K562 (cell line): Measurements from ENCODE around the gene PAIP2. TPM values are rescaled to one million over a fixed set of nuclear protein-coding genes. Genes with fewer than 3 reads are reported as not detected.

Experiments
- CBFA2T3 ChIP-seq: fragments of 450-650 bp; IDR thresholded peaks from 2 replicates; pipeline ENCODE4 v1.6.1; 2017
- ESRRA ChIP-seq: fragments of 450-650 bp; IDR thresholded peaks from 2 replicates; pipeline ENCODE4 v1.6.1; 2014; ENCODE audit warnings: low read depth, mild to moderate bottlenecking, moderate library complexity, borderline replicate concordance
- JUND ChIP-seq, 2 experiments: IDR thresholded peaks; 2 replicates in 1 of 2; 3 replicates in 1 of 2; pipeline ENCODE4 v1.6.1; 2011; ENCODE audit warnings: borderline replicate concordance in 2 of 2, low read depth in 2 of 2, low read length in 2 of 2, improper control_type of control experiment in 1 of 2, missing biosample characterization in 1 of 2, missing genetic modification characterization in 1 of 2, missing genetic modification reagents in 1 of 2
- KLF16 ChIP-seq: IDR thresholded peaks from 2 replicates; pipeline ENCODE4 v1.6.1; 2016; ENCODE audit warnings: antibody characterized with exemption
- MAFK ChIP-seq: IDR thresholded peaks from 2 replicates; pipeline ENCODE4 v1.6.1; 2011; ENCODE audit warnings: low read length, improper control_type of control experiment
- SRSF7 ChIP-seq: fragments of 200-400 bp; formaldehyde crosslinking; optimal IDR thresholded peaks from 2 replicates; pipeline ENCODE3; 2017; ENCODE audit warnings: mild to moderate bottlenecking, low read depth, low read length
- ZC3H8 ChIP-seq: fragments of 450-650 bp; IDR thresholded peaks from 2 replicates; pipeline ENCODE4 v1.6.1; 2017
- ZNF253 ChIP-seq: fragments of 250-450 bp; sonication (Bioruptor Pico); conservative IDR thresholded peaks from 2 replicates; pipeline ENCODE4 v1.6.1; 2021; ENCODE audit warnings: mild to moderate bottlenecking
- polyA plus RNA-seq, 8 experiments: library from polyadenylated mRNA; depleted of rRNA in 4 of 8; stranded (reverse) in 5 of 8; unstranded in 3 of 8; fragments of >200 nt; fragmentation: Nextera tagmentation in 2 of 8; fragmentation: Illumina TruSeq in 1 of 8; extraction: Ambion mirVana in 2 of 8; extraction: Trizol in 1 of 8; gene quantifications; 2 replicates each; pipeline versions ENCODE4 v1.2.1 to v1.2.3, GENCODE V29; 2011 to 2014; ENCODE audit warnings: inconsistent platforms in 1 of 8, missing spikeins in 1 of 8
- total RNA-seq, 7 experiments: library from RNA; depleted of rRNA in 6 of 7; stranded (reverse); fragments of >200 nt in 6 of 7; fragmentation: Illumina TruSeq in 2 of 7; extraction: Trizol in 2 of 7; gene quantifications; 2 replicates each; pipeline versions ENCODE4 v1.2.1 to v1.2.3, GENCODE V29; 2011 to 2021; ENCODE audit warnings: low replicate concordance in 1 of 7
- TF ChIP-seq, protein P1 (sequence below): sonication (generic); formaldehyde crosslinking; IDR thresholded peaks from 2 replicates; pipeline ENCODE4 v1.8.0; 2023; ENCODE audit warnings: mild to moderate bottlenecking, missing genetic modification reagents
- TF ChIP-seq, protein P2 (sequence below): sonication (generic); formaldehyde crosslinking; IDR thresholded peaks from 2 replicates; pipeline ENCODE4 v1.8.0; 2022; ENCODE audit warnings: mild to moderate bottlenecking, missing genetic modification reagents
- TF ChIP-seq, protein P3 (sequence below): sonication (generic); formaldehyde crosslinking; IDR thresholded peaks from 2 replicates; pipeline ENCODE4 v1.8.1; 2023; ENCODE audit warnings: mild to moderate bottlenecking, missing genetic modification reagents
- TF ChIP-seq, protein P4 (sequence below): fragments of 250-450 bp; sonication (Bioruptor Pico); IDR thresholded peaks from 2 replicates; pipeline ENCODE4 v1.8.0; 2022; ENCODE audit warnings: moderate library complexity, mild to moderate bottlenecking, inconsistent platforms
- TF ChIP-seq, protein P5 (sequence below): fragments of 450-650 bp; formaldehyde crosslinking; IDR thresholded peaks from 2 replicates; pipeline ENCODE4 v1.4.0; 2022; ENCODE audit warnings: missing genetic modification characterization
- TF ChIP-seq, protein P6 (sequence below): sonication (generic); formaldehyde crosslinking; IDR thresholded peaks from 2 replicates; pipeline ENCODE4 v1.8.1; 2023; ENCODE audit warnings: mild to moderate bottlenecking, missing genetic modification reagents

PAIP2 gene
- total and polyA plus RNA-seq, 9 of the 15 experiments (the other 6 are each of a cell fraction or from before 2014, with no cell fraction given), result 78.3 to 187 (median 128) TPM

DNA sequence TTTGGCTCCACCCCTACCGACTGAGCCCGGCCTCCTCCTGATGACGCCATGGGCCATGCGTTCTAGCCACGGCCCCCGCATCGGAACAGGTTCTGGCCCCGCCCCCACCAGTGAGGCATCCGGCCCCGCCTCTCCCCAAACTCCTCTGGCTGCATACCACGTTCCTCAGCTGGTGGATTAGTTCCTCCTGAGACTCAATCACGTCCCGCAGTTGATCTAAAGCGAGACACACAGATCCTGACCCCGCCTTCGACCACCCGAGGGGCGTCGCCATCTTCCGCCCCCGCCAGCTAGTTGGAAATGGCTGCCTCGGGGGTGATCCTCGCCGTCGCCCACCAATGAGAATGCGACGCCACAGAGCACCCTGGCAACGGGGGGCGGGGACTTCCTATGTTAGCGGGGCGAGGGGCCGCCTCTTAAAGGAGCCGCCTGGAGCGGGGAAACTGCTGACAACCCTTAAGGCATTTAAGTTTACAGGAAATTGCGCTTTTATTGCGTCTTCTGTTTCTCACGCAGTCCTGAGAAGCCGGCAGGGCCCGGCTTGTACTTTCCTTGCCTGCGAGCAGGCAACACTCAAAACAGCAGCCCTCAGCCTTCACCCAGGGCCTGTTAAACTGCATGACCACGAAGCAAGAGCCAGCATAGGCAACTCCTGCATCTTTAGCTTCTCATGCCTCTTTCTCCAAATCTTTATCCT lies 62.3 kb downstream of the PAIP2 start, which contains the start of gene SPATA24 (continued):
- TF ChIP-seq, protein P1, sequence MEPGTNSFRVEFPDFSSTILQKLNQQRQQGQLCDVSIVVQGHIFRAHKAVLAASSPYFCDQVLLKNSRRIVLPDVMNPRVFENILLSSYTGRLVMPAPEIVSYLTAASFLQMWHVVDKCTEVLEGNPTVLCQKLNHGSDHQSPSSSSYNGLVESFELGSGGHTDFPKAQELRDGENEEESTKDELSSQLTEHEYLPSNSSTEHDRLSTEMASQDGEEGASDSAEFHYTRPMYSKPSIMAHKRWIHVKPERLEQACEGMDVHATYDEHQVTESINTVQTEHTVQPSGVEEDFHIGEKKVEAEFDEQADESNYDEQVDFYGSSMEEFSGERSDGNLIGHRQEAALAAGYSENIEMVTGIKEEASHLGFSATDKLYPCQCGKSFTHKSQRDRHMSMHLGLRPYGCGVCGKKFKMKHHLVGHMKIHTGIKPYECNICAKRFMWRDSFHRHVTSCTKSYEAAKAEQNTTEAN (CRISPR knock-in tag), result peak; percentile 46; the same call in 1 of the 2 replicates
- TF ChIP-seq, protein P2, sequence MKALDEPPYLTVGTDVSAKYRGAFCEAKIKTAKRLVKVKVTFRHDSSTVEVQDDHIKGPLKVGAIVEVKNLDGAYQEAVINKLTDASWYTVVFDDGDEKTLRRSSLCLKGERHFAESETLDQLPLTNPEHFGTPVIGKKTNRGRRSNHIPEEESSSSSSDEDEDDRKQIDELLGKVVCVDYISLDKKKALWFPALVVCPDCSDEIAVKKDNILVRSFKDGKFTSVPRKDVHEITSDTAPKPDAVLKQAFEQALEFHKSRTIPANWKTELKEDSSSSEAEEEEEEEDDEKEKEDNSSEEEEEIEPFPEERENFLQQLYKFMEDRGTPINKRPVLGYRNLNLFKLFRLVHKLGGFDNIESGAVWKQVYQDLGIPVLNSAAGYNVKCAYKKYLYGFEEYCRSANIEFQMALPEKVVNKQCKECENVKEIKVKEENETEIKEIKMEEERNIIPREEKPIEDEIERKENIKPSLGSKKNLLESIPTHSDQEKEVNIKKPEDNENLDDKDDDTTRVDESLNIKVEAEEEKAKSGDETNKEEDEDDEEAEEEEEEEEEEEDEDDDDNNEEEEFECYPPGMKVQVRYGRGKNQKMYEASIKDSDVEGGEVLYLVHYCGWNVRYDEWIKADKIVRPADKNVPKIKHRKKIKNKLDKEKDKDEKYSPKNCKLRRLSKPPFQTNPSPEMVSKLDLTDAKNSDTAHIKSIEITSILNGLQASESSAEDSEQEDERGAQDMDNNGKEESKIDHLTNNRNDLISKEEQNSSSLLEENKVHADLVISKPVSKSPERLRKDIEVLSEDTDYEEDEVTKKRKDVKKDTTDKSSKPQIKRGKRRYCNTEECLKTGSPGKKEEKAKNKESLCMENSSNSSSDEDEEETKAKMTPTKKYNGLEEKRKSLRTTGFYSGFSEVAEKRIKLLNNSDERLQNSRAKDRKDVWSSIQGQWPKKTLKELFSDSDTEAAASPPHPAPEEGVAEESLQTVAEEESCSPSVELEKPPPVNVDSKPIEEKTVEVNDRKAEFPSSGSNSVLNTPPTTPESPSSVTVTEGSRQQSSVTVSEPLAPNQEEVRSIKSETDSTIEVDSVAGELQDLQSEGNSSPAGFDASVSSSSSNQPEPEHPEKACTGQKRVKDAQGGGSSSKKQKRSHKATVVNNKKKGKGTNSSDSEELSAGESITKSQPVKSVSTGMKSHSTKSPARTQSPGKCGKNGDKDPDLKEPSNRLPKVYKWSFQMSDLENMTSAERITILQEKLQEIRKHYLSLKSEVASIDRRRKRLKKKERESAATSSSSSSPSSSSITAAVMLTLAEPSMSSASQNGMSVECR (CRISPR knock-in tag), result peak; percentile 47; the same call in 1 of the 2 replicates
- TF ChIP-seq ZNF253 (CRISPR knock-in tag) (no peak), ESRRA (no peak), SRSF7 (no peak), MAFK (0 out of 2 replicates have a peak, but pooled peaks have one; percentile 5), KLF16 (no peak), JUND (IDR thresholded peaks at IDR 0.05; ENCODE audit: borderline replicate concordance, low read depth, low read length) (peak; percentile 81), JUND (tag; IDR thresholded peaks at IDR 0.05; ENCODE audit: borderline replicate concordance, low read depth, low read length) (no peak; the same call in 2 of the 3 replicates), ZC3H8 (no peak), CBFA2T3 (no peak)
- TF ChIP-seq, protein P3, sequence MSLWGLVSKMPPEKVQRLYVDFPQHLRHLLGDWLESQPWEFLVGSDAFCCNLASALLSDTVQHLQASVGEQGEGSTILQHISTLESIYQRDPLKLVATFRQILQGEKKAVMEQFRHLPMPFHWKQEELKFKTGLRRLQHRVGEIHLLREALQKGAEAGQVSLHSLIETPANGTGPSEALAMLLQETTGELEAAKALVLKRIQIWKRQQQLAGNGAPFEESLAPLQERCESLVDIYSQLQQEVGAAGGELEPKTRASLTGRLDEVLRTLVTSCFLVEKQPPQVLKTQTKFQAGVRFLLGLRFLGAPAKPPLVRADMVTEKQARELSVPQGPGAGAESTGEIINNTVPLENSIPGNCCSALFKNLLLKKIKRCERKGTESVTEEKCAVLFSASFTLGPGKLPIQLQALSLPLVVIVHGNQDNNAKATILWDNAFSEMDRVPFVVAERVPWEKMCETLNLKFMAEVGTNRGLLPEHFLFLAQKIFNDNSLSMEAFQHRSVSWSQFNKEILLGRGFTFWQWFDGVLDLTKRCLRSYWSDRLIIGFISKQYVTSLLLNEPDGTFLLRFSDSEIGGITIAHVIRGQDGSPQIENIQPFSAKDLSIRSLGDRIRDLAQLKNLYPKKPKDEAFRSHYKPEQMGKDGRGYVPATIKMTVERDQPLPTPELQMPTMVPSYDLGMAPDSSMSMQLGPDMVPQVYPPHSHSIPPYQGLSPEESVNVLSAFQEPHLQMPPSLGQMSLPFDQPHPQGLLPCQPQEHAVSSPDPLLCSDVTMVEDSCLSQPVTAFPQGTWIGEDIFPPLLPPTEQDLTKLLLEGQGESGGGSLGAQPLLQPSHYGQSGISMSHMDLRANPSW (CRISPR knock-in tag), result 0 out of 2 replicates have a peak, but pooled peaks have one; percentile 62
- TF ChIP-seq, protein P4, sequence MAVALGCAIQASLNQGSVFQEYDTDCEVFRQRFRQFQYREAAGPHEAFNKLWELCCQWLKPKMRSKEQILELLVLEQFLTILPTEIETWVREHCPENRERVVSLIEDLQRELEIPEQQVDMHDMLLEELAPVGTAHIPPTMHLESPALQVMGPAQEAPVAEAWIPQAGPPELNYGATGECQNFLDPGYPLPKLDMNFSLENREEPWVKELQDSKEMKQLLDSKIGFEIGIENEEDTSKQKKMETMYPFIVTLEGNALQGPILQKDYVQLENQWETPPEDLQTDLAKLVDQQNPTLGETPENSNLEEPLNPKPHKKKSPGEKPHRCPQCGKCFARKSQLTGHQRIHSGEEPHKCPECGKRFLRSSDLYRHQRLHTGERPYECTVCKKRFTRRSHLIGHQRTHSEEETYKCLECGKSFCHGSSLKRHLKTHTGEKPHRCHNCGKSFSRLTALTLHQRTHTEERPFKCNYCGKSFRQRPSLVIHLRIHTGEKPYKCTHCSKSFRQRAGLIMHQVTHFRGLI (CRISPR knock-in tag), result no peak
- TF ChIP-seq, protein P5, sequence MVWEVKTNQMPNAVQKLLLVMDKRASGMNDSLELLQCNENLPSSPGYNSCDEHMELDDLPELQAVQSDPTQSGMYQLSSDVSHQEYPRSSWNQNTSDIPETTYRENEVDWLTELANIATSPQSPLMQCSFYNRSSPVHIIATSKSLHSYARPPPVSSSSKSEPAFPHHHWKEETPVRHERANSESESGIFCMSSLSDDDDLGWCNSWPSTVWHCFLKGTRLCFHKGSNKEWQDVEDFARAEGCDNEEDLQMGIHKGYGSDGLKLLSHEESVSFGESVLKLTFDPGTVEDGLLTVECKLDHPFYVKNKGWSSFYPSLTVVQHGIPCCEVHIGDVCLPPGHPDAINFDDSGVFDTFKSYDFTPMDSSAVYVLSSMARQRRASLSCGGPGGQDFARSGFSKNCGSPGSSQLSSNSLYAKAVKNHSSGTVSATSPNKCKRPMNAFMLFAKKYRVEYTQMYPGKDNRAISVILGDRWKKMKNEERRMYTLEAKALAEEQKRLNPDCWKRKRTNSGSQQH (CRISPR knock-in tag), result no peak
- TF ChIP-seq, protein P6, sequence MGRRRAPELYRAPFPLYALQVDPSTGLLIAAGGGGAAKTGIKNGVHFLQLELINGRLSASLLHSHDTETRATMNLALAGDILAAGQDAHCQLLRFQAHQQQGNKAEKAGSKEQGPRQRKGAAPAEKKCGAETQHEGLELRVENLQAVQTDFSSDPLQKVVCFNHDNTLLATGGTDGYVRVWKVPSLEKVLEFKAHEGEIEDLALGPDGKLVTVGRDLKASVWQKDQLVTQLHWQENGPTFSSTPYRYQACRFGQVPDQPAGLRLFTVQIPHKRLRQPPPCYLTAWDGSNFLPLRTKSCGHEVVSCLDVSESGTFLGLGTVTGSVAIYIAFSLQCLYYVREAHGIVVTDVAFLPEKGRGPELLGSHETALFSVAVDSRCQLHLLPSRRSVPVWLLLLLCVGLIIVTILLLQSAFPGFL, result no peak
